Endodermal cell (in vitro differentiated cells): Measurements from ENCODE around the gene RPS6KA4. TPM values are rescaled to one million over a fixed set of nuclear protein-coding genes. Genes with fewer than 3 reads are reported as not detected.
A peak's percentile ranks its signal among the peaks of the same experiment; 100 is the strongest.
"Not testable (repeated sequence)": the region's sequence is repeated elsewhere in the genome, so short reads cannot be mapped to it uniquely, and the experiment has no call there.

Experiments
- DNase-seq: peaks from one replicate; pipeline ENCODE4 v3.0.0-alpha.2; 2017
- H3K27ac ChIP-seq: 2 replicates; pipeline ENCODE4 v1.5.1; 2013; ENCODE audit warnings: mild to moderate bottlenecking, low read depth, low read length, moderate library complexity
- H3K27me3 ChIP-seq: 2 replicates; pipeline ENCODE4 v1.6.1; 2013; ENCODE audit warnings: mild to moderate bottlenecking, low read length, moderate library complexity; ENCODE audit not compliant: insufficient read depth, control insufficient read depth, poor library complexity, severe bottlenecking
- H3K36me3 ChIP-seq: 2 replicates; pipeline ENCODE4 v1.7.0; 2013; ENCODE audit warnings: mild to moderate bottlenecking, low read length, moderate library complexity; ENCODE audit not compliant: control insufficient read depth, insufficient read depth
- H3K4me1 ChIP-seq: one replicate; pipeline ENCODE4 v1.7.0; 2013; ENCODE audit warnings: low read length; ENCODE audit not compliant: control insufficient read depth, insufficient read depth
- H3K4me3 ChIP-seq: 2 replicates; pipeline ENCODE4 v1.5.1; 2013; ENCODE audit warnings: mild to moderate bottlenecking, low read length, moderate library complexity
- H3K9ac ChIP-seq: 2 replicates; pipeline ENCODE4 v1.6.1; 2013; ENCODE audit warnings: mild to moderate bottlenecking, low read length, moderate library complexity; ENCODE audit not compliant: poor library complexity, severe bottlenecking; ENCODE audit errors: extremely low read depth
- H3K9me3 ChIP-seq: 2 replicates; pipeline ENCODE4 v1.6.1; 2013; ENCODE audit warnings: mild to moderate bottlenecking, low read length, moderate library complexity; ENCODE audit not compliant: control insufficient read depth
- H3K27ac Mint-ChIP-seq: 2 replicates; pipeline ENCODE4 v1.8.0; 2020; ENCODE audit warnings: mixed read lengths
- H3K27me3 Mint-ChIP-seq: 2 replicates; pipeline ENCODE4 v1.8.0; 2021; ENCODE audit warnings: mild to moderate bottlenecking, mixed read lengths; ENCODE audit not compliant: insufficient read depth
- H3K36me3 Mint-ChIP-seq: 2 replicates; pipeline ENCODE4 v1.8.0; 2020; ENCODE audit warnings: low read depth, mixed read lengths
- H3K4me1 Mint-ChIP-seq: 2 replicates; pipeline ENCODE4 v1.8.0; 2020; ENCODE audit warnings: mixed read lengths
- H3K4me3 Mint-ChIP-seq: 2 replicates; pipeline ENCODE4 v1.8.0; 2020; ENCODE audit warnings: mild to moderate bottlenecking, moderate library complexity, mixed read lengths
- H3K9me3 Mint-ChIP-seq: 2 replicates; pipeline ENCODE4 v1.8.0; 2020; ENCODE audit warnings: mild to moderate bottlenecking, mixed read lengths
- WGBS, 2 experiments: methylation state at CpG; one replicate each; pipeline versions ENCODE4 v1.1.5 to v1.1.7; 2013; ENCODE audit warnings: missing lambda C conversion rate in 2 of 2, mixed read lengths in 1 of 2; ENCODE audit not compliant: insufficient coverage in 1 of 2, insufficient read length in 1 of 2; 5-methylcytosine and 5-hydroxymethylcytosine counted together
- total RNA-seq, 2 donors: library from RNA; stranded (reverse); fragmentation: NEBNext Ultra II Directional in 1 of 2; extraction: Animal tissue kit (Norgen Biotek cat#: 25700) in 1 of 2; gene quantifications; 2 replicates in 1 of 2; 3 replicates in 1 of 2; pipeline ENCODE4 v1.2.1, GENCODE V29; 2021
- TF ChIP-seq, protein P1 (sequence below): fragments of 200-600 bp; sonication (generic); conservative IDR thresholded peaks from 2 replicates; pipeline ENCODE4 v1.5.0; 2021; ENCODE audit warnings: antibody characterized with exemption, mild to moderate bottlenecking

RPS6KA4 gene
- total RNA-seq, 2 donors from 2014 or later = 13.5 to 14.5 TPM

DNA sequence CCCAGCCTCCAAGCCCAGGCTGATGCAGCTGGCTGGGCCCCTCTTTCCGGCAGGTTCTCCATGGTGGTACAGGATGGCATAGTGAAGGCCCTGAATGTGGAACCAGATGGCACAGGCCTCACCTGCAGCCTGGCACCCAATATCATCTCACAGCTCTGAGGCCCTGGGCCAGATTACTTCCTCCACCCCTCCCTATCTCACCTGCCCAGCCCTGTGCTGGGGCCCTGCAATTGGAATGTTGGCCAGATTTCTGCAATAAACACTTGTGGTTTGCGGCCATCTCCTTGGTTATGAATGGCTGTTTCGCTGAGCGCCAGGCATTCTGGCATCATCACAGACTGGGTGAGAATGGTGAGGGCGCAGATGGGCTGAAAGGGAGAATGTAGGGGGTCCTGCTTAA is 37.4 kb upstream of the RPS6KA4 start:
- peaks cover 28% of the 10 kb centered on the region for H3K36me3 ChIP-seq
- no peak overlapping the region for H3K9ac ChIP-seq
- no peaks in the 10 kb centered on the region for H3K27me3 Mint-ChIP-seq
- H3K9me3 Mint-ChIP-seq = no peaks in the 10 kb centered on the region
- no peak overlapping the region for H3K4me3 ChIP-seq
- H3K27ac ChIP-seq = no peak overlapping the region
- TF ChIP-seq, protein P1, sequence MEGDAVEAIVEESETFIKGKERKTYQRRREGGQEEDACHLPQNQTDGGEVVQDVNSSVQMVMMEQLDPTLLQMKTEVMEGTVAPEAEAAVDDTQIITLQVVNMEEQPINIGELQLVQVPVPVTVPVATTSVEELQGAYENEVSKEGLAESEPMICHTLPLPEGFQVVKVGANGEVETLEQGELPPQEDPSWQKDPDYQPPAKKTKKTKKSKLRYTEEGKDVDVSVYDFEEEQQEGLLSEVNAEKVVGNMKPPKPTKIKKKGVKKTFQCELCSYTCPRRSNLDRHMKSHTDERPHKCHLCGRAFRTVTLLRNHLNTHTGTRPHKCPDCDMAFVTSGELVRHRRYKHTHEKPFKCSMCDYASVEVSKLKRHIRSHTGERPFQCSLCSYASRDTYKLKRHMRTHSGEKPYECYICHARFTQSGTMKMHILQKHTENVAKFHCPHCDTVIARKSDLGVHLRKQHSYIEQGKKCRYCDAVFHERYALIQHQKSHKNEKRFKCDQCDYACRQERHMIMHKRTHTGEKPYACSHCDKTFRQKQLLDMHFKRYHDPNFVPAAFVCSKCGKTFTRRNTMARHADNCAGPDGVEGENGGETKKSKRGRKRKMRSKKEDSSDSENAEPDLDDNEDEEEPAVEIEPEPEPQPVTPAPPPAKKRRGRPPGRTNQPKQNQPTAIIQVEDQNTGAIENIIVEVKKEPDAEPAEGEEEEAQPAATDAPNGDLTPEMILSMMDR = no peak
- no peak for DNase-seq
- H3K4me1 ChIP-seq = peaks cover 5% of the 10 kb centered on the region
- no peak overlapping the region for H3K27ac Mint-ChIP-seq
- no peak overlapping the region for H3K4me3 Mint-ChIP-seq
- H3K9me3 ChIP-seq = no peaks in the 10 kb centered on the region
- WGBS, 2 experiments = 90 to 93% methylated on average over 2 to 5 of the region's 5 CpGs
- peaks cover 29% of the 10 kb centered on the region for H3K36me3 Mint-ChIP-seq
- peaks cover 10% of the 10 kb centered on the region for H3K4me1 Mint-ChIP-seq
- H3K27me3 ChIP-seq = no peaks in the 10 kb centered on the region

DNA sequence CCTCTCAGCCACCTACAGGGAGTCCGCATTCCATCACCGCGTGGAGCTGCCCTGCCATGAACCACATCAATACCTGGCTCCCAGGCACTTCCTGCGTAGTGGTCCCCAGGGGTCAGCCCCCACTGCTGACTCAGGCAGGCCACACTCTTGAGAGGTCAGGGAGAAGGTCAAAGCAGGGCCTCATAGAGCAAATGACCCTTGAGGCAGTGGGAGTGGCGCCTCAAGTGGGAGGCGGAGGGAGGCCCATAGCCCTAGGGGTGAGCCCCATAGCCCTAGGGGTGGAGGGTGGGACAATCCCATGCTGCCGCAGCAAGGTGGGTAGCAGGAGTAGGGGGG is 36.1 kb upstream of the RPS6KA4 start:
- TF ChIP-seq, protein P1 = no peak
- no peaks in the 10 kb centered on the region for H3K9me3 Mint-ChIP-seq
- Histone ChIP-seq H3K9ac (no peak overlapping the region), H3K4me1 (peaks cover 5% of the 10 kb centered on the region), H3K4me3 (no peak overlapping the region), H3K27ac (no peak overlapping the region), H3K36me3 (peaks cover 28% of the 10 kb centered on the region), H3K27me3 (no peaks in the 10 kb centered on the region), H3K9me3 (no peaks in the 10 kb centered on the region)
- no peak for DNase-seq
- peaks cover 24% of the 10 kb centered on the region for H3K36me3 Mint-ChIP-seq
- WGBS, 2 experiments = 63 to 87% methylated on average over 2 to 7 of the region's 7 CpGs
- no peak overlapping the region for H3K27ac Mint-ChIP-seq
- H3K4me3 Mint-ChIP-seq = no peak overlapping the region
- H3K27me3 Mint-ChIP-seq = peaks cover 2% of the 10 kb centered on the region
- peaks cover 6% of the 10 kb centered on the region for H3K4me1 Mint-ChIP-seq

DNA sequence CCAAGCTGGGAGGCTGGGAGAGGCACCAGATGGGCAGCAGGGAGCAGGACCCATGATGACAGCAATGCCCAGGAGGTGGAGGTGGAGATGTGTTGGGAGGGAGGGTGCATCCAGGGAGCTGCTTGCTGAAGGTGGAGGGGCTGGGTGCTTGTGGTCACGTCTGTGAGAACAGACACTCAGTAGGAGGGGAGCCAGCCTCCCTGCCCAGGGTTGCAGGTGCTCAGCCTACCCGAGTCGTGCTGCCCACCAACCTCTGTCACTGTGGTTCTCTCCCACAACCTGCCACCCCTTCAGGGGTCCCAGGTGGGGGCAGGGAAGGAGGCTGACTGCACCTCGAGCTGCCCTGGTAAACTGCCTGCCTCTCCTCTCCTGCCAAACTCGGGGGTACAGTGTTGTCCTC is 35.6 kb upstream of the RPS6KA4 start:
- Mint-ChIP-seq H3K4me3 (no peak overlapping the region), H3K4me1 (peaks cover 6% of the 10 kb centered on the region), H3K36me3 (peaks cover 24% of the 10 kb centered on the region), H3K9me3 (no peaks in the 10 kb centered on the region), H3K27ac (no peak overlapping the region), H3K27me3 (peaks cover 2% of the 10 kb centered on the region)
- Histone ChIP-seq H3K4me3 (no peak overlapping the region), H3K36me3 (peaks cover 28% of the 10 kb centered on the region), H3K27ac (no peak overlapping the region), H3K27me3 (no peaks in the 10 kb centered on the region), H3K9ac (no peak overlapping the region), H3K9me3 (no peaks in the 10 kb centered on the region), H3K4me1 (peaks cover 5% of the 10 kb centered on the region)
- no peak for DNase-seq
- 78% methylated on average over 5 of the region's 5 CpGs; no CpG with 5 or more reads in 1 of the 2 experiments for WGBS, 2 experiments
- TF ChIP-seq, protein P1 = no peak

DNA sequence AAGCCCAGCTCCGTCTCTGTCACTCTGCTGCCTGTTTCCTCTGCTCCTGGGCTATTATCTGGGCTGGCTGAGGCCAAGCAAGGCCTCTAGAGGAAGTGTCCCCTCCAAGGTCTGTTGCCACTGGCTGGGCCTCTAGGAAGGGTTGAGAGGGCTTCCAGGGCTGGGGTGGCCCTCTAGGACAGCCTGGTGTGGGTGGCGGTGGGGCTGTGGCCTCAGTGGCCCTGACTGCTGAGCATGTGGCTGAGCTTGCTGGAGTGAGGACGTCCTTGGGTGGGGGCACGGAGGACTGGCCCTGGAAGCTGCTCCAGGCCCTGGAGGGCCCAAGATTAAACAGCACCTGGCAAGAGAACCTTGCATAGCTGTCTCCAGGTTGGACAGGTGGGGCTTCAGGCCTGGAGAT is 35.0 kb upstream of the RPS6KA4 start:
- H3K9me3 ChIP-seq, H3K4me3 ChIP-seq, H3K27ac ChIP-seq, H3K9ac ChIP-seq, H3K4me1 ChIP-seq, H3K9me3 Mint-ChIP-seq, H3K27me3 Mint-ChIP-seq, H3K27me3 ChIP-seq, H3K4me1 Mint-ChIP-seq, H3K4me3 Mint-ChIP-seq, DNase-seq: not testable (repeated sequence)
- H3K27ac Mint-ChIP-seq = peak overlapping the region; percentile 79
- H3K36me3 Mint-ChIP-seq = peaks cover 24% of the 10 kb centered on the region
- peaks cover 28% of the 10 kb centered on the region for H3K36me3 ChIP-seq
- 92 to 100% methylated on average over 2 to 4 of the region's 4 CpGs for WGBS, 2 experiments
